22Rv1 (cell line): ENCODE measurements around the gene SNX4.

Source experiments
- ZFX ChIP-seq: fragments of 450-650 bp; IDR thresholded peaks from 2 replicates; pipeline ENCODE4 v1.6.1; 2017; ENCODE audit warnings: antibody characterized with exemption, borderline replicate concordance
- TF ChIP-seq, protein P1 (sequence below): fragments of 450-650 bp; IDR thresholded peaks from 2 replicates; pipeline ENCODE4 v1.5.1; 2017; ENCODE audit warnings: mild to moderate bottlenecking

GRCh38 chr3:125512135-125512920 lies 7.7 kb downstream of the SNX4 start:
- TF ChIP-seq, protein P1, sequence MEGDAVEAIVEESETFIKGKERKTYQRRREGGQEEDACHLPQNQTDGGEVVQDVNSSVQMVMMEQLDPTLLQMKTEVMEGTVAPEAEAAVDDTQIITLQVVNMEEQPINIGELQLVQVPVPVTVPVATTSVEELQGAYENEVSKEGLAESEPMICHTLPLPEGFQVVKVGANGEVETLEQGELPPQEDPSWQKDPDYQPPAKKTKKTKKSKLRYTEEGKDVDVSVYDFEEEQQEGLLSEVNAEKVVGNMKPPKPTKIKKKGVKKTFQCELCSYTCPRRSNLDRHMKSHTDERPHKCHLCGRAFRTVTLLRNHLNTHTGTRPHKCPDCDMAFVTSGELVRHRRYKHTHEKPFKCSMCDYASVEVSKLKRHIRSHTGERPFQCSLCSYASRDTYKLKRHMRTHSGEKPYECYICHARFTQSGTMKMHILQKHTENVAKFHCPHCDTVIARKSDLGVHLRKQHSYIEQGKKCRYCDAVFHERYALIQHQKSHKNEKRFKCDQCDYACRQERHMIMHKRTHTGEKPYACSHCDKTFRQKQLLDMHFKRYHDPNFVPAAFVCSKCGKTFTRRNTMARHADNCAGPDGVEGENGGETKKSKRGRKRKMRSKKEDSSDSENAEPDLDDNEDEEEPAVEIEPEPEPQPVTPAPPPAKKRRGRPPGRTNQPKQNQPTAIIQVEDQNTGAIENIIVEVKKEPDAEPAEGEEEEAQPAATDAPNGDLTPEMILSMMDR = no peak
- no peak for TF ChIP-seq ZFX
